ENCODE results near the gene GSTA3. TPM values are rescaled to one million over a fixed set of nuclear protein-coding genes. Genes with fewer than 3 reads are reported as not detected.
"Not testable (repeated sequence)": the region's sequence is repeated elsewhere in the genome, so short reads cannot be mapped to it uniquely, and the experiment has no call there.

GSTA3 gene
- total and polyA plus RNA-seq, 2 experiments from 2014 or later = not detected

- TF ChIP-seq EZH2phosphoT487 (IDR thresholded peaks at IDR 0.05; ENCODE audit: unreplicated experiment) (no peak), STAT1 (IDR thresholded peaks at IDR 0.05; ENCODE audit: unreplicated experiment) (no peak), NANOG (IDR thresholded peaks at IDR 0.05; ENCODE audit: borderline replicate concordance) (no peak), JUNB (IDR thresholded peaks at IDR 0.05; ENCODE audit: unreplicated experiment) (no peak), ETS1 (IDR thresholded peaks at IDR 0.05) (no peak), REST (IDR thresholded peaks at IDR 0.05; ENCODE audit: unreplicated experiment) (no peak)
These were observed 15.5 kb upstream of the GSTA3 start (continued) for GRCh38 chr6:52925042-52925441.

GRCh38 chr6:52923689-52924088 is 14.2 kb upstream of the GSTA3 start:
- not testable (repeated sequence) for H3K9me2 ChIP-seq (ENCODE audit: insufficient read depth); H4K20me1 ChIP-seq (replicated peaks; ENCODE audit: insufficient read depth); H3F3A ChIP-seq (replicated peaks; ENCODE audit: low read depth); H3K27me3 ChIP-seq (ENCODE audit: insufficient read depth); H3K27me3 Mint-ChIP-seq (ENCODE audit: insufficient read depth, low read depth, poor library complexity); H3K36me3 Mint-ChIP-seq (ENCODE audit: low read depth); H3K4me3 Mint-ChIP-seq; H3K9me3 Mint-ChIP-seq; H3K79me2 ChIP-seq (replicated peaks; ENCODE audit: insufficient read depth); H3K27ac Mint-ChIP-seq; H3K4me3 ChIP-seq; H3K36me3 ChIP-seq (ENCODE audit: insufficient read depth); DNase-seq (ENCODE audit: low spot score)
- H3K27ac ChIP-seq (ENCODE audit: low read depth) = peak overlapping the region; percentile 92
- H2AFZ ChIP-seq = peak overlapping the region; percentile 96
- H3K4me1 Mint-ChIP-seq = peaks cover 20% of the 10 kb centered on the region
- ATAC-seq = peak; percentile 32; the same call in 2 of the 3 replicates
- H3K4me2 ChIP-seq = peak overlapping the region; percentile 58
- H3K4me1 ChIP-seq (ENCODE audit: insufficient read depth) = peaks cover 19% of the 10 kb centered on the region

- no peaks in the 10 kb centered on the region for H3K27me3 ChIP-seq (ENCODE audit: insufficient read depth)
- 0 out of 2 replicates have a peak overlapping the region, but pooled peaks have one; percentile 28 for H2AFZ ChIP-seq
- H3F3A ChIP-seq (replicated peaks; ENCODE audit: low read depth) = no peaks in the 10 kb centered on the region
- no peak overlapping the region for H3K27ac ChIP-seq (ENCODE audit: low read depth)
- DNase-seq (ENCODE audit: low spot score) (no peak), ATAC-seq (no peak)
- no peak overlapping the region for H3K4me2 ChIP-seq
- H3K4me1 ChIP-seq (ENCODE audit: insufficient read depth) = peaks cover 19% of the 10 kb centered on the region
- Mint-ChIP-seq H3K4me3 (no peak overlapping the region), H3K4me1 (peaks cover 20% of the 10 kb centered on the region), H3K9me3 (peaks cover 3% of the 10 kb centered on the region; the same call in 2 of the 3 replicates), H3K27me3 (ENCODE audit: insufficient read depth, low read depth, poor library complexity) (peaks cover 2% of the 10 kb centered on the region), H3K27ac (no peak overlapping the region), H3K36me3 (ENCODE audit: low read depth) (no peaks in the 10 kb centered on the region; the same call in 1 of the 3 replicates)
- H3K9me2 ChIP-seq (ENCODE audit: insufficient read depth) = no peaks in the 10 kb centered on the region
- no peaks in the 10 kb centered on the region for H3K36me3 ChIP-seq (ENCODE audit: insufficient read depth)
- H3K4me3 ChIP-seq = no peak overlapping the region
- H4K20me1 ChIP-seq (replicated peaks; ENCODE audit: insufficient read depth) = no peaks in the 10 kb centered on the region
- TF ChIP-seq ZNF331 (CRISPR knock-in tag; IDR thresholded peaks at IDR 0.05; ENCODE audit: low read depth) = no peak
- no peak for TF ChIP-seq EZH2phosphoT487 (IDR thresholded peaks at IDR 0.05; ENCODE audit: unreplicated experiment)
- TF ChIP-seq POLR2AphosphoS5 (IDR thresholded peaks at IDR 0.05; ENCODE audit: low read depth) = no peak
- no peak for TF ChIP-seq ZNF114 (CRISPR knock-in tag; IDR thresholded peaks at IDR 0.05)
- TF ChIP-seq CREB1 (CRISPR knock-in tag; IDR thresholded peaks at IDR 0.05; ENCODE audit: low read depth) = no peak
- no peak for TF ChIP-seq CTCF (conservative IDR thresholded peaks at IDR 0.05; ENCODE audit: low read depth in 2 of 2)
- no peak for TF ChIP-seq NANOG (IDR thresholded peaks at IDR 0.05; ENCODE audit: borderline replicate concordance)
- TF ChIP-seq EZH2 (IDR thresholded peaks at IDR 0.05; ENCODE audit: low read depth, unreplicated experiment) = no peak
- no peak for TF ChIP-seq REST (IDR thresholded peaks at IDR 0.05; ENCODE audit: unreplicated experiment)
- H3K79me2 ChIP-seq (replicated peaks; ENCODE audit: insufficient read depth) = no peaks in the 10 kb centered on the region
These were observed 12.7 kb upstream of the GSTA3 start for GRCh38 chr6:52922161-52922560.

Data from GM23338 (cell line).